Panc1 (cell line): Measurements from ENCODE around the gene FAT1. TPM values are rescaled to one million over a fixed set of nuclear protein-coding genes. Genes with fewer than 3 reads are reported as not detected.
"Not testable (repeated sequence)": the region's sequence is repeated elsewhere in the genome, so short reads cannot be mapped to it uniquely, and the experiment has no call there.

ENCODE experiments used
- ATAC-seq: fragments of 200-7000 bp; cut with Tn5 transposase; 2 replicates; pipeline ENCODE4 v1.9.1; 2020; ENCODE audit warnings: mild to moderate bottlenecking, moderate library complexity
- BruUV-seq: library from RNA; stranded (reverse); fragments of 400-500 nt; replicated peaks from 2 replicates; lab custom pipeline; 2021; lab: Mats Ljungman, UMichigan
- CTCF ChIA-PET: fragments of 300-600 bp; sonication (Branson Sonifier 250); formaldehyde crosslinking; loops from one replicate; lab custom pipeline; 2022; ENCODE audit warnings: antibody characterized with exemption; lab: Charles Lee
- POLR2A ChIA-PET: fragments of 300-600 bp; sonication (Branson Sonifier 250); formaldehyde crosslinking; loops from one replicate; lab custom pipeline; 2022; ENCODE audit warnings: antibody characterized with exemption; lab: Charles Lee
- DNase-seq: peaks from one replicate; pipeline ENCODE4 v3.0.0-alpha.2; 2010; ENCODE audit warnings: low read depth, low spot score
- H3K27ac ChIP-seq: 2 replicates; pipeline ENCODE4 v1.5.1; 2011; ENCODE audit warnings: mild to moderate bottlenecking, low read length, inconsistent platforms
- H3K27me3 ChIP-seq: fragments of 200-500 bp; sonication (Bioruptor generic); 2 replicates; pipeline ENCODE4 v1.6.0; 2014; ENCODE audit warnings: low read length, inconsistent platforms; ENCODE audit not compliant: control insufficient read depth, insufficient read depth
- H3K36me3 ChIP-seq: fragments of 200-500 bp; sonication (Bioruptor generic); 2 replicates; pipeline ENCODE4 v1.5.1; 2014; ENCODE audit warnings: inconsistent platforms, mild to moderate bottlenecking, low read length, moderate library complexity; ENCODE audit not compliant: control insufficient read depth, insufficient read depth
- H3K4me1 ChIP-seq: 2 replicates; pipeline ENCODE4 v1.5.1; 2011; ENCODE audit warnings: inconsistent platforms, mild to moderate bottlenecking, low read length, moderate library complexity; ENCODE audit not compliant: control insufficient read depth, insufficient read depth
- H3K4me3 ChIP-seq, 2 experiments: 2 replicates each; pipeline ENCODE4 v1.5.1; 2011 to 2012; ENCODE audit warnings: low read depth in 2 of 2, low read length in 2 of 2, mild to moderate bottlenecking in 2 of 2, inconsistent platforms in 1 of 2, moderate library complexity in 1 of 2
- H3K9me3 ChIP-seq: fragments of 200-500 bp; sonication (Bioruptor generic); 2 replicates; pipeline ENCODE4 v1.5.1; 2014; ENCODE audit warnings: low read depth, mild to moderate bottlenecking, inconsistent platforms, low read length, moderate library complexity; ENCODE audit not compliant: control insufficient read depth, insufficient read depth
- POLR2AphosphoS5 ChIP-seq: IDR thresholded peaks from 2 replicates; pipeline ENCODE4 v1.6.1; 2012; ENCODE audit warnings: mild to moderate bottlenecking, low read depth, low read length, moderate library complexity
- SIN3A ChIP-seq: IDR thresholded peaks from 2 replicates; pipeline ENCODE4 v1.6.1; 2012; ENCODE audit warnings: low read depth, mild to moderate bottlenecking, low read length, moderate library complexity, borderline replicate concordance; ENCODE audit not compliant: insufficient read depth
- TCF7L2 ChIP-seq: IDR thresholded peaks from 2 replicates; pipeline ENCODE4 v1.6.1; 2011; ENCODE audit warnings: mild to moderate bottlenecking, low read depth, low read length, inconsistent platforms
- in situ Hi-C: cut with HindIII; loops from 2 replicates; pipeline ENCODE4 v1.10.0; 2016; ENCODE audit warnings: low sequenced_read_pairs, low pct_unique_long_range_greater_than_20kb
- intact Hi-C: fragments of 100-400 bp; cut with micrococcal nuclease; formaldehyde crosslinking; loops from one replicate; pipeline ENCODE4 v1.10.0; 2022; ENCODE audit not compliant: unreplicated experiment
- total RNA-seq: library from RNA; stranded (reverse); gene quantifications from one replicate; pipeline ENCODE4 v1.2.1, GENCODE V29; 2021; ENCODE audit not compliant: unreplicated experiment
- TF ChIP-seq, protein P1 (sequence below): fragments of 450-650 bp; IDR thresholded peaks from 2 replicates; pipeline ENCODE4 v1.5.1; 2017; ENCODE audit warnings: mild to moderate bottlenecking
- TF ChIP-seq, protein P2 (sequence below), 2 experiments: IDR thresholded peaks; 2 replicates each; pipeline ENCODE4 v1.6.1; 2011 to 2012; ENCODE audit warnings: low read depth in 2 of 2, control low read depth in 1 of 2, low read length in 1 of 2, mild to moderate bottlenecking in 1 of 2, moderate library complexity in 1 of 2; ENCODE audit not compliant: insufficient read depth in 1 of 2

Gene FAT1
- total RNA-seq, 1 experiment from 2014 or later, result 288 TPM

DNA sequence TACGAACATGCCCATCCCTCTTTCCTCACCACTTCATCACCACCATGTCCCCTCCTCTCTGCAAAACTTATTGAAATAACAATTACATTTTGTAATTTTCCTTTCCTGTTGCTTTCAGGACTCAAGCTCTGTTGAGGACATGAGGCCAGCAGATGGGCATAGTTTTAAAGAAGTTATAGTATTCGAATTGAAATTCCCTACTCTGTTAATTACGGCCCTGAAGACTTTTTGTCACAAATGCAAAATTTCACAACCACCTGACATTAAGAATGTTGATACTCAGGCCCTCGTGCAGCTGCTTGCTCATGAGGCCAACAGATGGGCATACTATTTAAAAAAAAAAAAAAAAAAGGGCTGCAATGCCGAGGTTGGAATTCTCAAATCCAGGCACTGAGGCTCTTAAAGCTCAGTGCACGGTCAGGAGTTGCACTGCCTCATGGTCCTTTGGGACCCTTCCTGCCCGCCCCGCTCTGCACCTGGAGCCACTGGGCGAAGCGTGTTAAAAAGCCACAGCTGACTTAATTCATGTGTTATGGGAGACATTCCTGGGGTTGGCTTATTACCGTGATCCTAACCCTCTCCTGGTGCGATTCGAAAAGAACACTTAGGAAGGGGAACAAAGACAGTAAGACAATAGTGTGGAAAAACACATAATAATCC, 34.2 kb upstream of the FAT1 start:
- H3K4me3 ChIP-seq, result no peak overlapping the region
- in situ Hi-C loops, result no loop called here
- ChIA-PET POLR2A (interaction anchor here (0.6 to 0.7 kb wide), 3 partner anchors 48 to 1483 kb away, joined by 4 to 9 read pairs (median 5); no protein-coding TSS in a partner anchor), CTCF (no interaction called here)
- no peaks in the 10 kb centered on the region for H3K27me3 ChIP-seq
- H3K4me1 ChIP-seq, result peaks cover 3% of the 10 kb centered on the region; the same call in 1 of the 2 replicates
- H3K27ac ChIP-seq, result no peak overlapping the region
- no peak for TF ChIP-seq SIN3A
- no peak for TF ChIP-seq TCF7L2
- TF ChIP-seq POLR2AphosphoS5, result no peak
- TF ChIP-seq, protein P1, sequence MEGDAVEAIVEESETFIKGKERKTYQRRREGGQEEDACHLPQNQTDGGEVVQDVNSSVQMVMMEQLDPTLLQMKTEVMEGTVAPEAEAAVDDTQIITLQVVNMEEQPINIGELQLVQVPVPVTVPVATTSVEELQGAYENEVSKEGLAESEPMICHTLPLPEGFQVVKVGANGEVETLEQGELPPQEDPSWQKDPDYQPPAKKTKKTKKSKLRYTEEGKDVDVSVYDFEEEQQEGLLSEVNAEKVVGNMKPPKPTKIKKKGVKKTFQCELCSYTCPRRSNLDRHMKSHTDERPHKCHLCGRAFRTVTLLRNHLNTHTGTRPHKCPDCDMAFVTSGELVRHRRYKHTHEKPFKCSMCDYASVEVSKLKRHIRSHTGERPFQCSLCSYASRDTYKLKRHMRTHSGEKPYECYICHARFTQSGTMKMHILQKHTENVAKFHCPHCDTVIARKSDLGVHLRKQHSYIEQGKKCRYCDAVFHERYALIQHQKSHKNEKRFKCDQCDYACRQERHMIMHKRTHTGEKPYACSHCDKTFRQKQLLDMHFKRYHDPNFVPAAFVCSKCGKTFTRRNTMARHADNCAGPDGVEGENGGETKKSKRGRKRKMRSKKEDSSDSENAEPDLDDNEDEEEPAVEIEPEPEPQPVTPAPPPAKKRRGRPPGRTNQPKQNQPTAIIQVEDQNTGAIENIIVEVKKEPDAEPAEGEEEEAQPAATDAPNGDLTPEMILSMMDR, result no peak
- TF ChIP-seq, protein P2, sequence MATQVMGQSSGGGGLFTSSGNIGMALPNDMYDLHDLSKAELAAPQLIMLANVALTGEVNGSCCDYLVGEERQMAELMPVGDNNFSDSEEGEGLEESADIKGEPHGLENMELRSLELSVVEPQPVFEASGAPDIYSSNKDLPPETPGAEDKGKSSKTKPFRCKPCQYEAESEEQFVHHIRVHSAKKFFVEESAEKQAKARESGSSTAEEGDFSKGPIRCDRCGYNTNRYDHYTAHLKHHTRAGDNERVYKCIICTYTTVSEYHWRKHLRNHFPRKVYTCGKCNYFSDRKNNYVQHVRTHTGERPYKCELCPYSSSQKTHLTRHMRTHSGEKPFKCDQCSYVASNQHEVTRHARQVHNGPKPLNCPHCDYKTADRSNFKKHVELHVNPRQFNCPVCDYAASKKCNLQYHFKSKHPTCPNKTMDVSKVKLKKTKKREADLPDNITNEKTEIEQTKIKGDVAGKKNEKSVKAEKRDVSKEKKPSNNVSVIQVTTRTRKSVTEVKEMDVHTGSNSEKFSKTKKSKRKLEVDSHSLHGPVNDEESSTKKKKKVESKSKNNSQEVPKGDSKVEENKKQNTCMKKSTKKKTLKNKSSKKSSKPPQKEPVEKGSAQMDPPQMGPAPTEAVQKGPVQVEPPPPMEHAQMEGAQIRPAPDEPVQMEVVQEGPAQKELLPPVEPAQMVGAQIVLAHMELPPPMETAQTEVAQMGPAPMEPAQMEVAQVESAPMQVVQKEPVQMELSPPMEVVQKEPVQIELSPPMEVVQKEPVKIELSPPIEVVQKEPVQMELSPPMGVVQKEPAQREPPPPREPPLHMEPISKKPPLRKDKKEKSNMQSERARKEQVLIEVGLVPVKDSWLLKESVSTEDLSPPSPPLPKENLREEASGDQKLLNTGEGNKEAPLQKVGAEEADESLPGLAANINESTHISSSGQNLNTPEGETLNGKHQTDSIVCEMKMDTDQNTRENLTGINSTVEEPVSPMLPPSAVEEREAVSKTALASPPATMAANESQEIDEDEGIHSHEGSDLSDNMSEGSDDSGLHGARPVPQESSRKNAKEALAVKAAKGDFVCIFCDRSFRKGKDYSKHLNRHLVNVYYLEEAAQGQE (IDR thresholded peaks at IDR 0.05; ENCODE audit: insufficient read depth in 1 of 2, low read depth in 2 of 2, low read length in 1 of 2), result no peak
- DNase-seq, result no peak
- no TSS peak for BruUV-seq
- H3K36me3 ChIP-seq, result no peaks in the 10 kb centered on the region
- H3K9me3 ChIP-seq, result no peaks in the 10 kb centered on the region
- ATAC-seq, result no peak
- intact Hi-C loops, result no loop called here

DNA sequence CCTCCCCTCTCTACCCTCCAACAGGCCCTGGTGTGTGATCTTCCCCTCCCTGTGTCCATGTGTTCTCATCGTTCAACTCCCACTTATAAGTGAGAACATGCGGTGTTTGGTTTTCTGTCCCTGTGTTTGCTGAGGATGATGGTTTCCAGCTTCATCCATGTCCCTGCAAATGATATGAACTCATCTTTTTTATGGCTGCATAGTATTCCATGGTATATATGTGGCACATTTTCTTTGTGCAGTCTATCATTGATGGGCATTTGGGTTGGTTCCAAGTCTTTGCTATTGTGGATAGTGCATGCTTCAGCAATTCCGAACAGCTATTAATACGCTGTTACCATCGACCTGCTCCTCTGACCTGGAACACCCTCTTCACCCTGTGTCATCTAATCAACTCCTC, 32.9 kb upstream of the FAT1 start:
- H3K9me3 ChIP-seq, CTCF ChIA-PET, in situ Hi-C loops, intact Hi-C loops, H3K36me3 ChIP-seq, H3K27me3 ChIP-seq, DNase-seq, POLR2A ChIA-PET, H3K4me3 ChIP-seq, H3K27ac ChIP-seq, ATAC-seq, BruUV-seq, H3K4me1 ChIP-seq: not testable (repeated sequence)
